ENCODE results near the gene SCAF4. TPM values are rescaled to one million over a fixed set of nuclear protein-coding genes. Genes with fewer than 3 reads are reported as not detected.
A peak's percentile ranks its signal among the peaks of the same experiment; 100 is the strongest.
"Not testable (repeated sequence)": the region's sequence is repeated elsewhere in the genome, so short reads cannot be mapped to it uniquely, and the experiment has no call there.

The SCAF4 gene
- total RNA-seq, 4 donors from 2014 or later = 12.1 to 18.8 (median 15.2) TPM

DNA sequence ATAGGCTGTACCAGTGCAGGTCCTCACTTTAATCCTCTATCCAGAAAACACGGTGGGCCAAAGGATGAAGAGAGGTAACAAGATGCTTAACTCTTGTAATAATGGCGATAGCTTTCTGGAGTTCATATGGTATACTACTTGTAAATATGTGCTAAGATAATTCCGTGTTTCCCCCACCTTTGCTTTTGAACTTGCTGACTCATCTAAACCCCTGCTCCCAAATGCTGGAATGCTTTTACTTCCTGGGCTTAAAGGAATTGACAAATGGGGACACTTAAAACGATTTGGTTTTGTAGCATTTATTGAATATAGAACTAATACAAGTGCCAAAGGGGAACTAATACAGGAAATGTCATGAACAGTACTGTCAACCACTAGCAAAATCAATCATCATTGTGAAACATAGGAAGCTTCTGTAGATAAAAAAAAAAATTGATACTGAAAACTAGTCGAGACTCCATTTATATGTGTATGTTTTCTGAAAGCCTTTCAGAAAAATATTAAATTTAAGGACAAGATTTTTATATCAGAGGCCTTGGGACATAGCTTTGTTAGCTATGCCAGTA is 65.4 kb downstream of the SCAF4 start:
- Histone ChIP-seq H3K36me3 (peaks cover 37 to 80% (median 59%) of the 10 kb centered on the region in 4 donors), H3K4me1 (peaks cover 29 to 49% (median 42%) of the 10 kb centered on the region in 4 donors), H3K9me3 (no peaks in the 10 kb centered on the region), H3K27me3 (no peaks in the 10 kb centered on the region), H3K27ac (replicated peaks in 1 of 4) (peak overlapping the region in 1 of 4 donors; percentile 10), H3K4me3 (no peak overlapping the region)
- intact Hi-C loops (cut with DNase I) = loop anchor here (10.0 kb wide), 1 partner anchor 608 kb away; the partner anchor contains the start of gene MIS18A
- 71% methylated on average over 5 of the region's 5 CpGs for WGBS
- no peak for DNase-seq (ENCODE audit: extremely low spot score)
- TF ChIP-seq POLR2A (IDR thresholded peaks at IDR 0.05; ENCODE audit: low read depth) (no peak), EP300 (IDR thresholded peaks at IDR 0.05) (no peak), POLR2AphosphoS5 (IDR thresholded peaks at IDR 0.05) (no peak)
- TF ChIP-seq, protein P1, sequence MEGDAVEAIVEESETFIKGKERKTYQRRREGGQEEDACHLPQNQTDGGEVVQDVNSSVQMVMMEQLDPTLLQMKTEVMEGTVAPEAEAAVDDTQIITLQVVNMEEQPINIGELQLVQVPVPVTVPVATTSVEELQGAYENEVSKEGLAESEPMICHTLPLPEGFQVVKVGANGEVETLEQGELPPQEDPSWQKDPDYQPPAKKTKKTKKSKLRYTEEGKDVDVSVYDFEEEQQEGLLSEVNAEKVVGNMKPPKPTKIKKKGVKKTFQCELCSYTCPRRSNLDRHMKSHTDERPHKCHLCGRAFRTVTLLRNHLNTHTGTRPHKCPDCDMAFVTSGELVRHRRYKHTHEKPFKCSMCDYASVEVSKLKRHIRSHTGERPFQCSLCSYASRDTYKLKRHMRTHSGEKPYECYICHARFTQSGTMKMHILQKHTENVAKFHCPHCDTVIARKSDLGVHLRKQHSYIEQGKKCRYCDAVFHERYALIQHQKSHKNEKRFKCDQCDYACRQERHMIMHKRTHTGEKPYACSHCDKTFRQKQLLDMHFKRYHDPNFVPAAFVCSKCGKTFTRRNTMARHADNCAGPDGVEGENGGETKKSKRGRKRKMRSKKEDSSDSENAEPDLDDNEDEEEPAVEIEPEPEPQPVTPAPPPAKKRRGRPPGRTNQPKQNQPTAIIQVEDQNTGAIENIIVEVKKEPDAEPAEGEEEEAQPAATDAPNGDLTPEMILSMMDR (IDR thresholded peaks at IDR 0.05) = no peak

- not testable (repeated sequence) for H3K9me3 ChIP-seq; H3K27me3 ChIP-seq; H3K4me3 ChIP-seq; DNase-seq (ENCODE audit: extremely low spot score)
- H3K27ac ChIP-seq (replicated peaks in 1 of 4) = peak overlapping the region in 1 of 4 donors; percentile 10
- H3K36me3 ChIP-seq = peaks cover 34 to 78% (median 57%) of the 10 kb centered on the region in 4 donors
- intact Hi-C loops (cut with DNase I) = loop anchor here (10.0 kb wide), 1 partner anchor 609 kb away; the partner anchor contains the start of gene MIS18A
- WGBS = 95% methylated on average over 4 of the region's 4 CpGs
- H3K4me1 ChIP-seq = peaks cover 33 to 54% (median 49%) of the 10 kb centered on the region in 4 donors
Measured at GRCh38 chr21:31665869-31666268, 66.0 kb downstream of the SCAF4 start.

DNA sequence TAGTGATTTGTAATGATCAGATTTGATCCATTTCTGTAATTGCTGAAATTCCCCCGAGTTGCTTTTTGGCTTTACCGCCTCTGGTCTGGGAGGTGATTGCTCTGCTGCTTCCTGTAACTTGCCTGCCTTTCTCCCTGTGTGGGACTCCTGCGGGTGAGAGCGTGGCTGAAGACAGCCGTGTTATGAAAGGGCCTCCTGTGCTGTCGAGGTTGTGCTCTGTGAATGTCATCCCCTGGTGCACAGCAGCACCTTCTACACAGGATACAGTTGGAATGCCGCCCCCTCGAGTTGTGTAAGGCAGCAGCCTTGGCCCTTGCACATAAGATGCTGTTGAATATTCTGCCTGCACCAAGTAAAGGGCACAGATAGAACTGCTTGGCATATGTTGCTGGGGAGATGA is 66.5 kb downstream of the SCAF4 start:
- H3K27me3 ChIP-seq = no peaks in the 10 kb centered on the region
- no peak overlapping the region for H3K27ac ChIP-seq (replicated peaks in 1 of 4)
- H3K9me3 ChIP-seq = no peaks in the 10 kb centered on the region
- 60% methylated on average over 8 of the region's 8 CpGs for WGBS
- H3K36me3 ChIP-seq = peaks cover 34 to 77% (median 54%) of the 10 kb centered on the region in 4 donors
- intact Hi-C loops (cut with DNase I) = loop anchor here (10.0 kb wide), 1 partner anchor 609 kb away; the partner anchor contains the start of gene MIS18A
- TF ChIP-seq POLR2A (IDR thresholded peaks at IDR 0.05; ENCODE audit: low read depth) (no peak), EP300 (IDR thresholded peaks at IDR 0.05) (no peak)
- TF ChIP-seq, protein P1 (IDR thresholded peaks at IDR 0.05) = no peak
- H3K4me1 ChIP-seq = peaks cover 33 to 58% (median 53%) of the 10 kb centered on the region in 4 donors
- DNase-seq (ENCODE audit: extremely low spot score) = no peak
- no peak overlapping the region for H3K4me3 ChIP-seq

- WGBS = 88% methylated on average over 7 of the region's 7 CpGs
Measured at GRCh38 chr21:31663584-31664249, 68.2 kb downstream of the SCAF4 start.

More at GRCh38 chr21:31663584-31664249, 68.2 kb downstream of the SCAF4 start:
- no peak for DNase-seq (ENCODE audit: extremely low spot score)
- TF ChIP-seq POLR2AphosphoS5 (IDR thresholded peaks at IDR 0.05) (no peak), POLR2A (IDR thresholded peaks at IDR 0.05; ENCODE audit: low read depth) (no peak), EP300 (IDR thresholded peaks at IDR 0.05) (no peak)
- TF ChIP-seq, protein P1 (IDR thresholded peaks at IDR 0.05) = no peak
- no peak overlapping the region for H3K27ac ChIP-seq (replicated peaks in 1 of 4)
- H3K36me3 ChIP-seq = peaks cover 21 to 61% (median 41%) of the 10 kb centered on the region in 4 donors
- no peaks in the 10 kb centered on the region for H3K9me3 ChIP-seq
- peaks cover 33 to 61% (median 57%) of the 10 kb centered on the region in 4 donors for H3K4me1 ChIP-seq
- H3K4me3 ChIP-seq = no peak overlapping the region
- H3K27me3 ChIP-seq = no peaks in the 10 kb centered on the region
- intact Hi-C loops (cut with DNase I) = loop anchor here (10.0 kb wide), 1 partner anchor 611 kb away; the partner anchor contains the start of gene MIS18A

Measured in esophagus muscularis mucosa (tissue), 4 donors.